H9 (cell line): ENCODE results near the gene KCTD12. TPM values are rescaled to one million over a fixed set of nuclear protein-coding genes. Genes with fewer than 3 reads are reported as not detected.

ENCODE experiments used
- DNase-seq: peaks from one replicate; pipeline ENCODE4 v3.0.0-alpha.2; 2017
- H2AFZ ChIP-seq: one replicate; pipeline ENCODE4 v1.6.1; 2013; ENCODE audit warnings: mild to moderate bottlenecking, low read length, control low read depth, moderate library complexity
- H2AK5ac ChIP-seq: 2 replicates; pipeline ENCODE4 v1.6.1; 2013; ENCODE audit warnings: low read length, control low read depth, mixed read lengths; ENCODE audit not compliant: insufficient read length
- H2BK120ac ChIP-seq: one replicate; pipeline ENCODE4 v1.6.1; 2013; ENCODE audit warnings: low read depth, mild to moderate bottlenecking, low read length, control low read depth, inconsistent platforms; ENCODE audit not compliant: poor library complexity, severe bottlenecking
- H2BK12ac ChIP-seq: 2 replicates; pipeline ENCODE4 v1.6.1; 2013; ENCODE audit warnings: low read length, control low read depth, mixed read lengths, low read depth; ENCODE audit not compliant: insufficient read length
- H2BK15ac ChIP-seq: 2 replicates; pipeline ENCODE4 v1.6.1; 2013; ENCODE audit warnings: low read depth, low read length, control low read depth
- H2BK20ac ChIP-seq: one replicate; pipeline ENCODE4 v1.6.1; 2013; ENCODE audit warnings: low read depth, mild to moderate bottlenecking, low read length, control low read depth, inconsistent platforms; ENCODE audit not compliant: poor library complexity, severe bottlenecking
- H2BK5ac ChIP-seq: 2 replicates; pipeline ENCODE4 v1.6.1; 2013; ENCODE audit warnings: low read length, control low read depth, mixed read lengths; ENCODE audit not compliant: insufficient read length
- H3K14ac ChIP-seq: 2 replicates; pipeline ENCODE4 v1.6.1; 2013; ENCODE audit warnings: low read length, control low read depth; ENCODE audit not compliant: insufficient read depth
- H3K18ac ChIP-seq: 2 replicates; pipeline ENCODE4 v1.6.1; 2013; ENCODE audit warnings: low read depth, mild to moderate bottlenecking, mixed read lengths, low read length, control low read depth; ENCODE audit not compliant: insufficient read length
- H3K23ac ChIP-seq: 2 replicates; pipeline ENCODE4 v1.6.1; 2013; ENCODE audit warnings: low read length, control low read depth, mixed read lengths, low read depth; ENCODE audit not compliant: insufficient read length
- H3K23me2 ChIP-seq: 2 replicates; pipeline ENCODE4 v1.6.1; 2013; ENCODE audit warnings: low read depth, mild to moderate bottlenecking, mixed read lengths, low read length, control low read depth; ENCODE audit not compliant: insufficient read length, poor library complexity, severe bottlenecking
- H3K27ac ChIP-seq: 2 replicates; pipeline ENCODE4 v1.5.1; 2013; ENCODE audit warnings: low read length, control low read depth, mixed read lengths, low read depth; ENCODE audit not compliant: insufficient read length
- H3K27me3 ChIP-seq: 2 replicates; pipeline ENCODE4 v1.6.1; 2013; ENCODE audit warnings: low read length, control low read depth, inconsistent platforms; ENCODE audit not compliant: insufficient read depth
- H3K4ac ChIP-seq: 2 replicates; pipeline ENCODE4 v1.6.1; 2013; ENCODE audit warnings: low read depth, mild to moderate bottlenecking, control low read depth, inconsistent platforms, low read length, moderate library complexity
- H3K4me1 ChIP-seq: 2 replicates; pipeline ENCODE4 v1.6.1; 2013; ENCODE audit warnings: low read length, control low read depth, inconsistent platforms; ENCODE audit not compliant: insufficient read depth
- H3K4me2 ChIP-seq: 2 replicates; pipeline ENCODE4 v1.6.1; 2013; ENCODE audit warnings: low read length, control low read depth, mixed read lengths; ENCODE audit not compliant: insufficient read length, insufficient read depth
- H3K56ac ChIP-seq: 2 replicates; pipeline ENCODE4 v1.6.1; 2013; ENCODE audit warnings: low read depth, mild to moderate bottlenecking, mixed read lengths, low read length, control low read depth; ENCODE audit not compliant: insufficient read length
- H3K79me1 ChIP-seq: 2 replicates; pipeline ENCODE4 v1.6.1; 2013; ENCODE audit warnings: low read depth, mild to moderate bottlenecking, moderate library complexity, low read length, control low read depth, inconsistent platforms; ENCODE audit not compliant: insufficient read depth, poor library complexity, severe bottlenecking
- H3K79me2 ChIP-seq: 2 replicates; pipeline ENCODE4 v1.6.1; 2013; ENCODE audit warnings: low read length, control low read depth, inconsistent platforms; ENCODE audit not compliant: insufficient read depth
- H3K9ac ChIP-seq: 2 replicates; pipeline ENCODE4 v1.6.1; 2013; ENCODE audit warnings: low read length, control low read depth, mixed read lengths; ENCODE audit not compliant: insufficient read length; ENCODE audit errors: extremely low read depth
- H3K9me3 ChIP-seq: one replicate; pipeline ENCODE4 v1.6.1; 2013; ENCODE audit warnings: low read depth, low read length, inconsistent platforms; ENCODE audit not compliant: control insufficient read depth
- H3T11ph ChIP-seq: one replicate; pipeline ENCODE4 v1.6.1; 2013; ENCODE audit warnings: mild to moderate bottlenecking, low read length, control low read depth, inconsistent platforms
- H4K20me1 ChIP-seq: one replicate; pipeline ENCODE4 v1.6.1; 2013; ENCODE audit not compliant: control insufficient read depth, insufficient read length, insufficient read depth
- H4K5ac ChIP-seq: 2 replicates; pipeline ENCODE4 v1.6.1; 2013; ENCODE audit warnings: low read depth, mild to moderate bottlenecking, mixed read lengths, low read length, control low read depth; ENCODE audit not compliant: insufficient read length
- H4K8ac ChIP-seq: replicated peaks from 2 replicates; pipeline ENCODE4 v1.6.1; 2013; ENCODE audit warnings: low read length, control low read depth, mixed read lengths, low read depth; ENCODE audit not compliant: insufficient read length
- H4K91ac ChIP-seq: 2 replicates; pipeline ENCODE4 v1.6.1; 2013; ENCODE audit warnings: low read depth, mild to moderate bottlenecking, moderate library complexity, mixed read lengths, low read length, control low read depth; ENCODE audit not compliant: insufficient read length
- H3K27ac Mint-ChIP-seq, 3 experiments: 2 replicates in 2 of 3; 3 replicates in 1 of 3; pipeline ENCODE4 v1.8.0; 2020 to 2021; ENCODE audit warnings: mixed read lengths in 3 of 3, mild to moderate bottlenecking in 1 of 3, moderate library complexity in 1 of 3
- H3K27me3 Mint-ChIP-seq: 2 replicates; pipeline ENCODE4 v1.8.0; 2021; ENCODE audit warnings: low read depth, mild to moderate bottlenecking, moderate library complexity, mixed read lengths
- H3K36me3 Mint-ChIP-seq, 3 experiments: 2 replicates in 2 of 3; 3 replicates in 1 of 3; pipeline ENCODE4 v1.8.0; 2020 to 2021; ENCODE audit warnings: low read depth in 3 of 3, mixed read lengths in 3 of 3; ENCODE audit not compliant: insufficient read depth in 1 of 3
- H3K4me1 Mint-ChIP-seq, 2 experiments: 2 replicates each; pipeline ENCODE4 v1.8.0; 2020; ENCODE audit warnings: mixed read lengths in 2 of 2
- H3K4me3 Mint-ChIP-seq, 2 experiments: 2 replicates in 1 of 2; 3 replicates in 1 of 2; pipeline ENCODE4 v1.8.0; 2020 to 2021; ENCODE audit warnings: mild to moderate bottlenecking in 2 of 2, mixed read lengths in 2 of 2, moderate library complexity in 1 of 2
- H3K9me3 Mint-ChIP-seq, 2 experiments: 2 replicates in 1 of 2; 3 replicates in 1 of 2; pipeline ENCODE4 v1.8.0; 2020; ENCODE audit warnings: mild to moderate bottlenecking in 2 of 2, mixed read lengths in 2 of 2, moderate library complexity in 1 of 2
- CTCF ChIP-seq: fragments of 200-600 bp; sonication (generic); conservative IDR thresholded peaks from 3 replicates; pipeline ENCODE4 v1.8.0; 2021; ENCODE audit warnings: antibody characterized with exemption, mild to moderate bottlenecking
- WGBS: extraction: QIAGEN DNeasy Blood & Tissue Kit; methylation state at CpG from one replicate; pipeline ENCODE4 v1.1.7; 2013; ENCODE audit warnings: missing lambda C conversion rate, low lambda C conversion rate, mixed read lengths; ENCODE audit not compliant: insufficient read length; ENCODE audit errors: extremely low coverage; 5-methylcytosine and 5-hydroxymethylcytosine counted together
- total RNA-seq: library from RNA; stranded (reverse); gene quantifications from 2 replicates; pipeline ENCODE4 v1.2.1, GENCODE V29; 2021

Gene KCTD12
- total RNA-seq, 1 experiment from 2014 or later = 3.4 TPM

GRCh38 chr13:76853921-76854608 lies 32.1 kb downstream of the KCTD12 start:
- Mint-ChIP-seq H3K4me3 (no peak overlapping the region), H3K27me3 (no peaks in the 10 kb centered on the region; the same call in 1 of the 2 replicates), H3K27ac (no peak overlapping the region), H3K9me3 (no peaks in the 10 kb centered on the region), H3K4me1 (no peaks in the 10 kb centered on the region), H3K36me3 (no peaks in the 10 kb centered on the region)
- no peak overlapping the region for H3K4me2 ChIP-seq
- H2BK120ac ChIP-seq = no peak overlapping the region
- no peak overlapping the region for H3K18ac ChIP-seq
- H3T11ph ChIP-seq = no peak overlapping the region
- H2BK12ac ChIP-seq = no peak overlapping the region
- no peaks in the 10 kb centered on the region for H3K27me3 ChIP-seq
- no peak overlapping the region for H3K14ac ChIP-seq
- H4K91ac ChIP-seq = no peak overlapping the region
- no peak overlapping the region for H3K4ac ChIP-seq
- TF ChIP-seq CTCF = no peak
- H3K9me3 ChIP-seq = no peaks in the 10 kb centered on the region
- no peak overlapping the region for H3K56ac ChIP-seq
- no peak overlapping the region for H3K9ac ChIP-seq
- no peak overlapping the region for H2BK15ac ChIP-seq
- H2AFZ ChIP-seq = no peak overlapping the region
- no peaks in the 10 kb centered on the region for H3K79me1 ChIP-seq
- H3K23ac ChIP-seq = no peak overlapping the region
- H3K4me1 ChIP-seq = no peaks in the 10 kb centered on the region
- no peak overlapping the region for H2BK5ac ChIP-seq
- no peak overlapping the region for H4K8ac ChIP-seq
- no peaks in the 10 kb centered on the region for H3K23me2 ChIP-seq
- no peak overlapping the region for H3K27ac ChIP-seq
- no peak overlapping the region for H2BK20ac ChIP-seq
- H3K79me2 ChIP-seq = no peaks in the 10 kb centered on the region
- no peak overlapping the region for H2AK5ac ChIP-seq
- H4K5ac ChIP-seq = no peak overlapping the region
- no CpG with 5 or more reads among the region's 4 CpGs for WGBS
- DNase-seq = no peak
- H4K20me1 ChIP-seq = no peaks in the 10 kb centered on the region
